Suprapubic skin (tissue), 4 donors: Measurements from ENCODE around the gene DOLPP1. TPM values are rescaled to one million over a fixed set of nuclear protein-coding genes. Genes with fewer than 3 reads are reported as not detected.

Experiments
- DNase-seq, 2 donors: peaks; one replicate each; pipeline ENCODE4 v3.0.0-alpha.2; 2019; ENCODE audit warnings: low spot score in 2 of 2
- H3K27ac ChIP-seq: fragments of 200-600 bp; sonication (generic); one replicate; pipeline ENCODE4 v1.5.1; 2019
- H3K27me3 ChIP-seq: fragments of 200-600 bp; sonication (generic); one replicate; pipeline ENCODE4 v1.5.1; 2019
- H3K36me3 ChIP-seq: fragments of 200-600 bp; sonication (generic); one replicate; pipeline ENCODE4 v1.5.1; 2019
- H3K4me1 ChIP-seq: fragments of 200-600 bp; sonication (generic); one replicate; pipeline ENCODE4 v1.5.1; 2019
- H3K4me3 ChIP-seq: fragments of 200-600 bp; sonication (generic); one replicate; pipeline ENCODE4 v1.5.1; 2019; ENCODE audit warnings: mild to moderate bottlenecking
- H3K9me3 ChIP-seq: fragments of 200-600 bp; sonication (generic); one replicate; pipeline ENCODE4 v1.5.1; 2019
- EP300 ChIP-seq: sonication (generic); formaldehyde crosslinking; IDR thresholded peaks from one replicate; pipeline ENCODE4 v1.6.1; 2017; ENCODE audit warnings: antibody characterized with exemption
- POLR2A ChIP-seq, 2 donors: fragments of 450-650 bp; IDR thresholded peaks; one replicate each; pipeline ENCODE4 v1.6.1; 2017; ENCODE audit warnings: antibody characterized with exemption in 2 of 2, mild to moderate bottlenecking in 2 of 2, moderate library complexity in 2 of 2
- POLR2AphosphoS5 ChIP-seq, 3 donors: sonication (generic); formaldehyde crosslinking; IDR thresholded peaks; one replicate each; pipeline ENCODE4 v1.6.1; 2017; ENCODE audit warnings: antibody characterized with exemption in 3 of 3
- WGBS: methylation state at CpG from one replicate; pipeline ENCODE4 v1.1.5; 2018; 5-methylcytosine and 5-hydroxymethylcytosine counted together
- total RNA-seq, 4 donors: library from RNA; depleted of rRNA; stranded (reverse); fragments of >200 nt; gene quantifications; one replicate each; pipeline ENCODE4 v1.1.0, GENCODE V29; 2016
- TF ChIP-seq, protein P1 (sequence below), 2 donors: fragments of 200-600 bp in 1 of 2; fragments of 450-650 bp in 1 of 2; sonication (generic) in 1 of 2; IDR thresholded peaks; one replicate each; pipeline ENCODE4 v1.5.1; 2016 to 2019; ENCODE audit warnings: antibody characterized with exemption in 2 of 2, mild to moderate bottlenecking in 1 of 2, moderate library complexity in 1 of 2

The DOLPP1 gene
- total RNA-seq, 4 donors from 2014 or later: 7.8 to 11.1 (median 9.8) TPM

DNA sequence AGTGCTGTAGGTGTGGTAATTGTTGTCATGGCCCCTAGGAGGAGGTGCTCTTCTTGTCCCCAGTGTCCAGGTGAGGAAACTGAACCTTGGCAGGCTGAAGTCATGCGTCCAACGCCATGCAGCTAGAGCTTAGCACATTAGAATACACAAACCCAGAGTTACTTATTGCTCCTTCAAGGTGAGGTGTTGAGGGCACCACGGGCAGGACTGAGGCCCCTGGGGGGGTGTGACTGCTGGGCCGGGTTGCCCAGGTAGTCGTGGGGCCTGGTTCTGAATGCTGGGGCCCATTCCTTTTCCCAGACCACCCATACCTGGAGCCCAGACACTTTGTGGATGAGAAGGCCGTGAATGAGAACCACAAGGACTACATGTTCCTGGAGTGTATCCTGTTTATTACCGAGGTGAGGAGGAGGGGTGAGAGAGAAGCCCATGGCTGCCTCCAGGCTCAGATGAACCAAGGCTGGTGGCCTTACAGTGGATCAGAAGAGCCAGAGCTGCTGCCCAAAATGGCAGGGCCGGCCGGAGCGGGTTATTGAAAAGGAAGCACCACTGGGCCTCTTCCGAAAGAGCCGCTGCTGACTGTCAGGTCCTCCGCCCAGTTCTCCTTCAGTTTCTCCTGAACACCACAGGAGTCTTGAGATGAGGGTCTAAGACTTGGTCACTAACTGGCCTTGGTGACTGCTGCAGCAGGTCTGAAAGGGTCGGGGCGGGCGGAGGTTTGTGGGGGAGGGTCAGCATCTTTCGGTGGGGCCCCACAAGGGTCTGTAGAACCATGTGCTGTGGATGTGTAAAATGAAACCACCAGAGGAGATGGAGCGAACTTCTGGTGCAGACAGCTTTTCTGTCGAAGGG lies 56.6 kb downstream of the DOLPP1 start:
- Histone ChIP-seq H3K27ac (peak overlapping the region; percentile 100), H3K4me3 (no peak overlapping the region), H3K27me3 (no peaks in the 10 kb centered on the region), H3K4me1 (peaks cover 52% of the 10 kb centered on the region), H3K36me3 (peaks cover 43% of the 10 kb centered on the region), H3K9me3 (no peaks in the 10 kb centered on the region)
- TF ChIP-seq POLR2AphosphoS5 (IDR thresholded peaks at IDR 0.05) (no peak), EP300 (no peak), POLR2A (IDR thresholded peaks at IDR 0.05) (no peak)
- TF ChIP-seq, protein P1, sequence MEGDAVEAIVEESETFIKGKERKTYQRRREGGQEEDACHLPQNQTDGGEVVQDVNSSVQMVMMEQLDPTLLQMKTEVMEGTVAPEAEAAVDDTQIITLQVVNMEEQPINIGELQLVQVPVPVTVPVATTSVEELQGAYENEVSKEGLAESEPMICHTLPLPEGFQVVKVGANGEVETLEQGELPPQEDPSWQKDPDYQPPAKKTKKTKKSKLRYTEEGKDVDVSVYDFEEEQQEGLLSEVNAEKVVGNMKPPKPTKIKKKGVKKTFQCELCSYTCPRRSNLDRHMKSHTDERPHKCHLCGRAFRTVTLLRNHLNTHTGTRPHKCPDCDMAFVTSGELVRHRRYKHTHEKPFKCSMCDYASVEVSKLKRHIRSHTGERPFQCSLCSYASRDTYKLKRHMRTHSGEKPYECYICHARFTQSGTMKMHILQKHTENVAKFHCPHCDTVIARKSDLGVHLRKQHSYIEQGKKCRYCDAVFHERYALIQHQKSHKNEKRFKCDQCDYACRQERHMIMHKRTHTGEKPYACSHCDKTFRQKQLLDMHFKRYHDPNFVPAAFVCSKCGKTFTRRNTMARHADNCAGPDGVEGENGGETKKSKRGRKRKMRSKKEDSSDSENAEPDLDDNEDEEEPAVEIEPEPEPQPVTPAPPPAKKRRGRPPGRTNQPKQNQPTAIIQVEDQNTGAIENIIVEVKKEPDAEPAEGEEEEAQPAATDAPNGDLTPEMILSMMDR (IDR thresholded peaks at IDR 0.05): no peak
- DNase-seq: no peak
- 70% methylated on average over 12 of the region's 19 CpGs for WGBS

DNA sequence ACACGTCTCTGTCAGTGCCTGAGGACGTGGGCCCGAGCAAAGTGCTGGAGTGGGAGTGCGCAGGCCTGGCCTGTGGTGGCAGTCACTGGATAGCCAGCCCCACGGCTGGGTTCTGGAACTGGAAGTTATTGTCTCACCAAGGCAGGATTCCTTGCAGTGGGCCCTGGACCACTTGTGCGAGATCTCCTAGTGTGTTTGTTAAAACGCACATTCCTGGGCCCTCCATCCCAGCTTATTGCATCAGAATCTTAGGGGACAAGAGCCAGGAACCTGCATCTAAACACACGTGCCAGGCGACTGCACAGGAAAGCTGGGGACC lies 57.2 kb downstream of the DOLPP1 start:
- DNase-seq: no peak
- TF ChIP-seq POLR2A (IDR thresholded peaks at IDR 0.05) (no peak), POLR2AphosphoS5 (IDR thresholded peaks at IDR 0.05) (no peak), EP300 (no peak)
- TF ChIP-seq, protein P1 (IDR thresholded peaks at IDR 0.05): no peak
- Histone ChIP-seq H3K9me3 (no peaks in the 10 kb centered on the region), H3K4me1 (peaks cover 58% of the 10 kb centered on the region), H3K4me3 (no peak overlapping the region), H3K27me3 (no peaks in the 10 kb centered on the region), H3K27ac (peak overlapping the region; percentile 100), H3K36me3 (peaks cover 41% of the 10 kb centered on the region)
- WGBS: 80% methylated on average over 5 of the region's 9 CpGs

DNA sequence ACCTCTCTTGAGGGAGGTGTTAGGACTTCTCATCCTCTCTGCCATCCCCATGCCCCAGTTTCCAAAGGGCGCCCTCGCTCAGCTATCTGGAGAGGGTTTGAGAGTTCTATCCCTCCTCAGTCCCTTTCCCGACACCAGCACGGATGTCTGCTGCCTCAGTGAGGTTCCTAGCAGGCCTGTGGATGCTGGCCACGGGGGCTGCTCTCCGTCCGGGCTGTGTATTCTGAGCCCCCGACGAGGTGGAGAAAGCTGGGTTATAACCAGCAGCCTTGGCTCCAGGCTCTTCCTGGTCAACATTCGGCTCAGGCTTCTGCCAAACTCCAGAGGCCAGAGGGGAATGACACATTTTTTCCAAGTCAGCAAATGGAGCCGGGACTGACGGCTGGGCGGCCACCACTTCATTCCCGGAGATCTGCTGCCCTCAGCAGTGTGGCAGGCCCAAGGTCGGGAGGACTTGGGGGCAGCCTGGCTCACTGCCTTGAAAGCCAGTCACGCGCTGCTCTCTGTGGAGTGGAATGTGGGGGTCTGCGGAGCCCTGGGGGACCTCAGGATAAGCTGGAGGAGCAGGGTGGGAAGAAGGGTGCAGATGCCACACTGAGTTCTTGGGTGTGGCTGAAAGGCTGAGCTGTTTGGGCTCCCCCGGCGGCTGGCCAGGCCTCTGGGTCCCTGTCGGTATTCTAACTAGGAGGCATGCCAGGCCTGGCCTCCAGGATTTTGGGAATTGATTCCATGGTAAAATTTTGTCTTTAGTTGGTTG lies 57.7 kb downstream of the DOLPP1 start:
- TF ChIP-seq POLR2A (IDR thresholded peaks at IDR 0.05) (no peak), EP300 (no peak), POLR2AphosphoS5 (IDR thresholded peaks at IDR 0.05) (peak in 2 of 3 donors; percentile 12 to 53)
- TF ChIP-seq, protein P1 (IDR thresholded peaks at IDR 0.05): no peak
- H3K9me3 ChIP-seq: no peaks in the 10 kb centered on the region
- DNase-seq: no peak
- peaks cover 38% of the 10 kb centered on the region for H3K36me3 ChIP-seq
- no peaks in the 10 kb centered on the region for H3K27me3 ChIP-seq
- peak overlapping the region; percentile 48 for H3K4me3 ChIP-seq
- H3K4me1 ChIP-seq: peaks cover 64% of the 10 kb centered on the region
- 44% methylated on average over 7 of the region's 21 CpGs for WGBS
- peak overlapping the region; percentile 100 for H3K27ac ChIP-seq

- TF ChIP-seq POLR2A (IDR thresholded peaks at IDR 0.05) (no peak), EP300 (no peak), POLR2AphosphoS5 (IDR thresholded peaks at IDR 0.05) (peak in 1 of 3 donors; percentile 43)
- TF ChIP-seq, protein P1 (IDR thresholded peaks at IDR 0.05): peak; percentile 85 to 97
- H3K27me3 ChIP-seq: no peaks in the 10 kb centered on the region
- no peaks in the 10 kb centered on the region for H3K9me3 ChIP-seq
- DNase-seq: peak; percentile 89 to 91
- H3K36me3 ChIP-seq: peaks cover 37% of the 10 kb centered on the region
- 0% methylated on average over 9 of the region's 13 CpGs for WGBS
- peak overlapping the region; percentile 100 for H3K27ac ChIP-seq
- H3K4me3 ChIP-seq: peak overlapping the region; percentile 48
- H3K4me1 ChIP-seq: peaks cover 71% of the 10 kb centered on the region
Measured at GRCh38 chr9:129139233-129139992, 58.5 kb downstream of the DOLPP1 start.
